ENCODE results near the gene PLD3. TPM values are rescaled to one million over a fixed set of nuclear protein-coding genes. Genes with fewer than 3 reads are reported as not detected.
"Not testable (repeated sequence)": the region's sequence is repeated elsewhere in the genome, so short reads cannot be mapped to it uniquely, and the experiment has no call there.

The PLD3 gene
- total RNA-seq, 2 donors from 2014 or later: 328 to 639 TPM

- peaks cover 3 to 9% of the 10 kb centered on the region in 2 donors for H3K36me3 ChIP-seq
- intact Hi-C loops (cut with DNase I): no loop called here
- no peaks in the 10 kb centered on the region for H3K9me3 ChIP-seq
- TF ChIP-seq CTCF (IDR thresholded peaks at IDR 0.05) (peak in 1 of 4 experiments; percentile 4), POLR2AphosphoS5 (IDR thresholded peaks at IDR 0.05) (peak; percentile 43), POLR2A (IDR thresholded peaks at IDR 0.05) (no peak)
- DNase-seq (ENCODE audit: low spot score): peak; percentile 49
- H3K27me3 ChIP-seq (replicated peaks; ENCODE audit: insufficient read depth): no peaks in the 10 kb centered on the region
- no peak overlapping the region for H3K27ac ChIP-seq
- H3K4me1 ChIP-seq (replicated peaks): no peaks in the 10 kb centered on the region
- WGBS: 51% methylated on average over 5 of the region's 5 CpGs
- H3K4me3 ChIP-seq: no peak overlapping the region
Observed at GRCh38 chr19:40331052-40331451, 17.4 kb upstream of the PLD3 start.

GRCh38 chr19:40332669-40333068 lies 15.8 kb upstream of the PLD3 start:
- TF ChIP-seq POLR2AphosphoS5 (IDR thresholded peaks at IDR 0.05): no peak
- no peak for TF ChIP-seq CTCF (IDR thresholded peaks at IDR 0.05)
- no peak for TF ChIP-seq POLR2A (IDR thresholded peaks at IDR 0.05)
- H3K27me3 ChIP-seq (replicated peaks; ENCODE audit: insufficient read depth): no peaks in the 10 kb centered on the region
- H3K36me3 ChIP-seq: peaks cover under 1 to 3% of the 10 kb centered on the region in 2 donors
- DNase-seq (ENCODE audit: low spot score): no peak
- no peak overlapping the region for H3K27ac ChIP-seq
- intact Hi-C loops (cut with DNase I): no loop called here
- no peak overlapping the region for H3K4me3 ChIP-seq
- 80% methylated on average over 6 of the region's 6 CpGs for WGBS
- H3K9me3 ChIP-seq: no peaks in the 10 kb centered on the region
- no peaks in the 10 kb centered on the region for H3K4me1 ChIP-seq (replicated peaks)

GRCh38 chr19:40333083-40333482 lies 15.4 kb upstream of the PLD3 start:
- H3K9me3 ChIP-seq; H3K4me1 ChIP-seq (replicated peaks); DNase-seq (ENCODE audit: low spot score); H3K27me3 ChIP-seq (replicated peaks; ENCODE audit: insufficient read depth); H3K4me3 ChIP-seq; H3K27ac ChIP-seq; intact Hi-C loops (cut with DNase I); H3K36me3 ChIP-seq: not testable (repeated sequence)
- 91% methylated on average over 6 of the region's 6 CpGs for WGBS

GRCh38 chr19:40335101-40335500 lies 13.4 kb upstream of the PLD3 start:
- H3K4me3 ChIP-seq: no peak overlapping the region
- H3K9me3 ChIP-seq: no peaks in the 10 kb centered on the region
- intact Hi-C loops (cut with DNase I): no loop called here
- no peak for TF ChIP-seq POLR2AphosphoS5 (IDR thresholded peaks at IDR 0.05)
- TF ChIP-seq CTCF (IDR thresholded peaks at IDR 0.05): no peak
- no peak for TF ChIP-seq POLR2A (IDR thresholded peaks at IDR 0.05)
- DNase-seq (ENCODE audit: low spot score): no peak
- no peaks in the 10 kb centered on the region for H3K36me3 ChIP-seq
- no peaks in the 10 kb centered on the region for H3K27me3 ChIP-seq (replicated peaks; ENCODE audit: insufficient read depth)
- H3K27ac ChIP-seq: no peak overlapping the region
- H3K4me1 ChIP-seq (replicated peaks): no peaks in the 10 kb centered on the region

GRCh38 chr19:40335855-40336600 lies 12.5 kb upstream of the PLD3 start:
- DNase-seq (ENCODE audit: low spot score): no peak
- Histone ChIP-seq H3K36me3 (no peaks in the 10 kb centered on the region), H3K4me1 (replicated peaks) (no peaks in the 10 kb centered on the region), H3K9me3 (no peaks in the 10 kb centered on the region), H3K27me3 (replicated peaks; ENCODE audit: insufficient read depth) (no peaks in the 10 kb centered on the region), H3K27ac (no peak overlapping the region), H3K4me3 (no peak overlapping the region)
- TF ChIP-seq POLR2A (IDR thresholded peaks at IDR 0.05) (no peak), POLR2AphosphoS5 (IDR thresholded peaks at IDR 0.05) (no peak)
- intact Hi-C loops (cut with DNase I): no loop called here
- 95% methylated on average over 15 of the region's 15 CpGs for WGBS

GRCh38 chr19:40336601-40336900 lies 11.9 kb upstream of the PLD3 start:
- Histone ChIP-seq H3K36me3 (no peaks in the 10 kb centered on the region), H3K9me3 (no peaks in the 10 kb centered on the region), H3K4me3 (no peak overlapping the region), H3K27ac (no peak overlapping the region), H3K27me3 (replicated peaks; ENCODE audit: insufficient read depth) (no peaks in the 10 kb centered on the region), H3K4me1 (replicated peaks) (no peaks in the 10 kb centered on the region)
- no peak for DNase-seq (ENCODE audit: low spot score)
- intact Hi-C loops (cut with DNase I): no loop called here
- TF ChIP-seq CTCF (IDR thresholded peaks at IDR 0.05) (no peak), POLR2AphosphoS5 (IDR thresholded peaks at IDR 0.05) (no peak), POLR2A (IDR thresholded peaks at IDR 0.05) (no peak)
- WGBS: 94% methylated on average over 2 of the region's 2 CpGs
